SHP77 treated with DMSO at 0.1 percent for 48 hours (cell line): ENCODE results near the gene P3H3.

Experiments
- DNase-seq: peaks from one replicate; lab custom pipeline; 2025; lab: John Stamatoyannopoulos, UW

P3H3 gene

GRCh38 chr12:6827437-6827911 is 733 bp upstream of the P3H3 start:
- peak; percentile 40 for DNase-seq

DNA sequence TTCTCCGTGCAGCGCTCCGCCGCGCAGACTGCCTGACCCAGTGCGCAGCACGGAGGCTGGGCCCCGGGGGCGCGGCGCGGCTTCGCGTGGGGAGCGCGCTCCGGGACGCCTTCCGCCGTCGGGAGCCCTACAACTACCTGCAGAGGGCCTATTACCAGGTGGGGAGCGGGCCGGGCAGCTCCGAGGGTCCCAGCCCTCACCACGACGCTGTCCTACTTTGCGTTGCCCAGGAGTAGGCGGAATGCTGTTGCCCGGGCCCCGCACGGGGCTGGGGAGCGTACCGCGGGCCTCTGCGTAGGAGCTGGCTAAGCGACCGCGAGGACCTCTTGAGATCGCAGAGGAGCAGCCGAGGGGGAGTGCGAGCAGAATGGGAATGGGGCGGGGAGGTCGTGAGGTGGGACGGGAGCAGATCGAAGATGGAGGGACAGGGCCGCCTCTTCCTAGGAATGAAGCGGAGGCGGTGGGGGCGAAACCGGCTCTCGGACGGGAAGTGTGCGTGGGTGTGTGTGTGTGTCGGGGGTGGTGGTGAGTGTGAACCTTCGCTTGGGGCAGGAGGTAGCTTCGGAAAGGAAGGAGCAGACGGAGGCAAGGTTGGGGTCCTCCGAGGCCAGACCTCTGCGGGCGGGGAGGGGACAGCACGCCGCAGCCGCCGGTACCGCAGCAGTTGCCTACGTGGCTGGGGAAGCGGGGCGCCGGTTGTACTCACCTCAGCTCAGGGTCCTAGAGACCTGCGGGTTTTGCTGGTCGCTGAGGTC is 751 bp downstream of the P3H3 start:
- no peak for DNase-seq

DNA sequence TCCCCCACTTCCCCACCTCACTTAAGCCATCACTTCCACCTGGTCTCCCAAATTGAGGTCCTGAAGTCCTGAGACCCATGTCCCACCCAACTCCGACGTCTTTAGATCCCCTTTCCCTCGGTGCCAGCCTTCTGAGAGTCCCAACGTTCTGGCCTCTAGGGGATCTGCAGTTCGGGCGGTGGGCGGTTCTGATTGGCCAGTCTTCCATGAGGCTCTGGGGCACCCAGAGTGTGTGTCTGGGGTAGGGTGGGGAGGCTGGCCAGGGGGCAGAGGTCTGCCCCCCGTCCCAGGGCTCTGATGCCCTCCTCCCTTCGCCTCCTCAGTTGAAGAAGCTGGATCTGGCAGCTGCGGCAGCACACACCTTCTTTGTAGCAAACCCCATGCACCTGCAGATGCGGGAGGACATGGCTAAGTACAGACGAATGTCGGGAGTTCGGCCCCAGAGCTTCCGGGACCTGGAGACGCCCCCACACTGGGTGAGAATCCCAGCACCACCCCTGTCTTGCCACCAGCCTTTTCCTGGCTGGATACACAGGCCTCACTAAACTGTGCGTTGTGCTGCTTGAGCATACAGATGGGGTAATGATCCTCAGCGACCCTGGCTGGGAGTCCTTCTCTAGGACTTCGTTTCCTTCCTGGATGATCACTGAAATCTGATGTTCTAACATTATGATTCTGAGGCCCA is 1.5 kb downstream of the P3H3 start:
- no peak for DNase-seq

GRCh38 chr12:6830286-6830890 is 2.2 kb downstream of the P3H3 start:
- DNase-seq: no peak

- DNase-seq: no peak
Measured at GRCh38 chr12:6830999-6831398, 2.8 kb downstream of the P3H3 start.

- no peak for DNase-seq
Measured at GRCh38 chr12:6831450-6831995, 3.3 kb downstream of the P3H3 start.

DNA sequence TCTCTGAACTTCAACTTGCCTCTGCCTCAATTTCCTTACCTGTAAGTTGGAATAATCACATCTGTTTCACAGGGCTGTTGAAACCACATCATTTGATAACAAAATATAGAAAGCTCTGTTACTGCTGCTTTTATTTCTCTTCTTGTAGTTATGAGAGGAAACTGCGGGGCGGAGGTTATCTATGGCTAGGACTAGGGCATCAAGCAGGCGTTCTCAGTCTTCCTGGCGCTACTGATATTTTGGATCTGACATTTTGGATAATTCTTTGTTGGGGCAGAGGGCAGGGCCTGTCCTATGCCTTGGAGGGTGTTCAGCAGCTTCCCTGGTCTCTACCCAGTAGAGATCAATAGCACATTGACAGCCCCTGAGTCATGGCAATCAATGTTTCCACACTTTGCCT is 3.9 kb downstream of the P3H3 start:
- no peak for DNase-seq

DNA sequence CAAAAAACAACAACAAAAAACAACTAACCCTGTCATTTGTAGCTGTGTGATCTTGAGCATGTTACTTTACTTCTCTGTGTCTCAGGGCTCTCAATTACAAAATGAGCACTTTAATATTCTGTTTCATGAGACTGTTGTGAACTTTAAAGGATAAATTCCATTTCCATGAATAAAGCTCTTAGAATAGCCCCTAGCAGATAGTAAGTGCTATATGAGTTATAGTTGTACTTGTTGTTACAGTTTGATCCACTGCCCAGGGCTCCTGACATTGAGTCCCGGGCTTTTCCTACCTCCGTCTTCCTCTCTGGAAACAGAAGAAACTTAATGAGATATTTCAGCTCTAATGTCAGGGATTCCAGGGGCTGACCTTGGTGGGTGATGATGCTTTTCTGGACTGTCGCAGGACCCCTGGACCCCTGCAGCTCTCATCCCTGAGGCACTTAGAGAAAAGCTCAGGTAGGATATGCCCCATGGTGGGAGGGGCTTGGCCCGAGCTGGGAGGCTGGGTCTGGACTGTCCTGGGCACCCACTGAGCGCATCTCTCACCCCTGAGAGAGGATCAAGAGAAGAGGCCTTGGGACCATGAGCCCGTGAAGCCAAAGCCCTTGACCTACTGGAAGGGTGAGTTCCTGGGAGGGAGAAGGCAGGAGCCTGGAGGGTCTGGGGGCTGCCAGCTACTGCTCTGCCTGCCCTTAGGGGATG is 5.1 kb downstream of the P3H3 start:
- no peak for DNase-seq

DNA sequence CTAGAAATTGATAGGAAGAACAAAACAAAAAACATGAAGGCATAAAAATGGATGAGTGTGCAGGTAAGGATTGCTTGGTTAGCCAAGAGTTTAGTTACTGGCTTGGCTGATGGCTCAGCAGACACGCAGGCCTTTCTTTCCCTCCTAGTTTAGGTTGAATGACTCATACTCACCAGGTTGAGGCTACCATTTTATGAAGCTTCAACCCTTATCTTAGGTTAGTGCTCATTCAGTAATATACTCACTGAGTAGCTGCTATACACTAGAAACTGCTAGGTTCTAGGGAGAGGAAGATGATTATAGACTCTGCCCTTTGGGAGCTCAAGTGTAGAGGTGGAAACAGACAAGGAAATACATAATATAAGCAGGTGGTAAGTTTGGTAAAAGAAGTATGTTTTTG is 6.0 kb downstream of the P3H3 start:
- DNase-seq: no peak

DNA sequence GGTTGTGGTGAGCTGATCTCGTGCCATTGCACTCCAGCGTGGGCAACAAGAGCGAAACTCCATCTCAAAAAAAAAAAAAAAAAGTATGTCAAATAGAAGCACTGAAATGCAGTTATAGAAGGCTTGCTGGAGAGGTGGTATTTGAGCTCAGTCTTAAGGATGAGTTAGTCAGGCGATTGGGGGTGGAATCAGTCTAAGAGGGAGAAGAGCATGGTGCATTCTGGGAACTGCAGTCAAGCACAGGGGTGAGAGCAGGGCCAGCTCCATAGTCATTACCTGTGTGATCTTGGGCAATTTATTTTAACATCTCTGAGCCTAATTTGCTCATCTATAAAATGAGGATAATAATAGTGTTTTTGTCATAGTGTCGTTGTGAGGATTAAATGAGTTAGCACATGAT is 6.7 kb downstream of the P3H3 start:
- DNase-seq: no peak

GRCh38 chr12:6836851-6837250 is 8.6 kb downstream of the P3H3 start:
- no peak for DNase-seq

- no peak for DNase-seq
Measured at GRCh38 chr12:6837370-6838060, 9.3 kb downstream of the P3H3 start.

GRCh38 chr12:6838854-6839253 is 10.6 kb downstream of the P3H3 start:
- no peak for DNase-seq

- DNase-seq: no peak
Measured at GRCh38 chr12:6839482-6840201, 11.4 kb downstream of the P3H3 start.

- no peak for DNase-seq
Measured at GRCh38 chr12:6840330-6840729, 12.1 kb downstream of the P3H3 start.

GRCh38 chr12:6840761-6841515 is 12.7 kb downstream of the P3H3 start, which contains the start of gene GNB3:
TSS of gene GNB3 (plus strand) at chr12:6840925. CDS start at chr12:6841288, 363 bp downstream.
- DNase-seq: no peak

GRCh38 chr12:6842075-6842474 is 13.9 kb downstream of the P3H3 start:
- DNase-seq: no peak

DNA sequence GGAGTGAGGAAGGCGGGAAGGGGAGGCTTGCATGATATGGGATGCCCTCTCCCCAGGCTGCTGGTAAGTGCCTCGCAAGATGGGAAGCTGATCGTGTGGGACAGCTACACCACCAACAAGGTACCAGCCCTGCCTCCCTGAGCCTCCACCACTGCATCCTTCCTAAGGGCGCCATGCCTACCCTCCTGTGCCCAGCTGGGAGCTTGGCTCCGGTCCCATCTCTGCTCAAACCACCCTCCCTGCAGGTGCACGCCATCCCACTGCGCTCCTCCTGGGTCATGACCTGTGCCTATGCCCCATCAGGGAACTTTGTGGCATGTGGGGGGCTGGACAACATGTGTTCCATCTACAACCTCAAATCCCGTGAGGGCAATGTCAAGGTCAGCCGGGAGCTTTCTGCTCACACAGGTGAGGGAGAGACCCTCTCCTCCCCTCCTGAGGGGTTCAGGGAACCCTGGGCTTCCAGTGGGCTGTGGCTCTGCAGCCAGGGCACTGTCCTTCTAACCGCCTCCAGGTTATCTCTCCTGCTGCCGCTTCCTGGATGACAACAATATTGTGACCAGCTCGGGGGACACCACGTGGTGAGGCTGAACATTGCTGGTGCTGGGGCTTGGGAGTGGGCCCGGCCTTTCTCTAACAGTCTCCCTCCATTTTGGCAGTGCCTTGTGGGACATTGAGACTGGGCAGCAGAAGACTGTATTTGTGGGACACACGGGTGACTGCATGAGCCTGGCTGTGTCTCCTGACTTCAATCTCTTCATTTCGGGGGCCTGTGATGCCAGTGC is 15.1 kb downstream of the P3H3 start:
- DNase-seq: no peak

- DNase-seq: no peak
Measured at GRCh38 chr12:6845395-6845794, 17.2 kb downstream of the P3H3 start.
